Measurements from ENCODE around the gene SECISBP2. TPM values are rescaled to one million over a fixed set of nuclear protein-coding genes. Genes with fewer than 3 reads are reported as not detected.
"Not testable (repeated sequence)": the region's sequence is repeated elsewhere in the genome, so short reads cannot be mapped to it uniquely, and the experiment has no call there.

SECISBP2 gene
- 10 to 100 TPM; 40.5 to 84.7 (median 76.0) TPM for total RNA-seq

GRCh38 chr9:89318123-89319014 lies at the start of gene SECISBP2:
Gene SECISBP2 (plus strand): TSS chr9:89318500. CDS start chr9:89318577, 77 bp downstream.
- Histone ChIP-seq H3K4me3 (peak within 1 kb of the TSS; percentile 70 to 85 (median 81)), H3K27ac (peak within 1 kb of the TSS; percentile 100), H3K27me3 (no peaks in the 10 kb centered on the region), H3K9me3 (no peaks in the 10 kb centered on the region), H3K36me3 (no peaks in the 10 kb centered on the region), H3K4me1 (no peaks in the 10 kb centered on the region)
- peak; percentile 95 to 96 for DNase-seq (ENCODE audit: low spot score in 2 of 2)
- TF ChIP-seq POLR2AphosphoS5 (IDR thresholded peaks at IDR 0.05) (peak; percentile 99 to 100 (median 99)), CTCF (IDR thresholded peaks at IDR 0.05) (peak; percentile 49 to 65 (median 58)), POLR2A (IDR thresholded peaks at IDR 0.05) (peak; percentile 97)
- intact Hi-C loops (cut with DNase I; ENCODE audit: low total_unique reads), result no loop called here

- no peak for TF ChIP-seq POLR2AphosphoS5 (IDR thresholded peaks at IDR 0.05)
- Histone ChIP-seq H3K27ac (no peak overlapping the region), H3K36me3 (no peaks in the 10 kb centered on the region), H3K4me3 (no peak overlapping the region), H3K9me3 (peaks cover 6 to 13% of the 10 kb centered on the region in 2 donors), H3K27me3 (no peaks in the 10 kb centered on the region), H3K4me1 (no peaks in the 10 kb centered on the region)
- intact Hi-C loops (cut with DNase I; ENCODE audit: low total_unique reads), result no loop called here
- DNase-seq (ENCODE audit: low spot score in 2 of 2), result no peak
These were observed 44.6 kb upstream of the SECISBP2 start for GRCh38 chr9:89273528-89274279.

GRCh38 chr9:89274838-89275237 lies 43.5 kb upstream of the SECISBP2 start:
- H3K4me1 ChIP-seq, result no peaks in the 10 kb centered on the region
- H3K4me3 ChIP-seq, result no peak overlapping the region
- H3K36me3 ChIP-seq, result no peaks in the 10 kb centered on the region
- H3K27me3 ChIP-seq, result no peaks in the 10 kb centered on the region
- peaks cover 6 to 13% of the 10 kb centered on the region in 2 donors for H3K9me3 ChIP-seq
- H3K27ac ChIP-seq, result no peak overlapping the region
- intact Hi-C loops (cut with DNase I; ENCODE audit: low total_unique reads), result no loop called here
- no peak for DNase-seq (ENCODE audit: low spot score in 2 of 2)
- TF ChIP-seq POLR2AphosphoS5 (IDR thresholded peaks at IDR 0.05) (no peak), POLR2A (IDR thresholded peaks at IDR 0.05) (no peak), CTCF (IDR thresholded peaks at IDR 0.05) (no peak)

GRCh38 chr9:89276040-89276439 lies 42.3 kb upstream of the SECISBP2 start:
- H3K27ac ChIP-seq; DNase-seq (ENCODE audit: low spot score in 2 of 2); intact Hi-C loops (cut with DNase I; ENCODE audit: low total_unique reads); H3K27me3 ChIP-seq; H3K4me3 ChIP-seq; H3K4me1 ChIP-seq; H3K36me3 ChIP-seq: not testable (repeated sequence)
- peaks cover 6 to 13% of the 10 kb centered on the region in 2 donors for H3K9me3 ChIP-seq

GRCh38 chr9:89277043-89277442 lies 41.3 kb upstream of the SECISBP2 start:
- no peak for DNase-seq (ENCODE audit: low spot score in 2 of 2)
- Histone ChIP-seq H3K4me1 (no peaks in the 10 kb centered on the region), H3K27me3 (no peaks in the 10 kb centered on the region), H3K36me3 (no peaks in the 10 kb centered on the region), H3K9me3 (peaks cover 6 to 13% of the 10 kb centered on the region in 2 donors), H3K4me3 (no peak overlapping the region), H3K27ac (no peak overlapping the region)
- TF ChIP-seq POLR2AphosphoS5 (IDR thresholded peaks at IDR 0.05), result no peak
- no peak for TF ChIP-seq CTCF (IDR thresholded peaks at IDR 0.05)
- TF ChIP-seq POLR2A (IDR thresholded peaks at IDR 0.05), result no peak
- intact Hi-C loops (cut with DNase I; ENCODE audit: low total_unique reads), result no loop called here

- DNase-seq (ENCODE audit: low spot score in 2 of 2), result no peak
- Histone ChIP-seq H3K4me3 (no peak overlapping the region), H3K27ac (no peak overlapping the region), H3K27me3 (no peaks in the 10 kb centered on the region), H3K4me1 (no peaks in the 10 kb centered on the region), H3K36me3 (no peaks in the 10 kb centered on the region), H3K9me3 (peaks cover 6 to 13% of the 10 kb centered on the region in 2 donors)
- intact Hi-C loops (cut with DNase I; ENCODE audit: low total_unique reads), result no loop called here
- TF ChIP-seq CTCF (IDR thresholded peaks at IDR 0.05) (no peak), POLR2AphosphoS5 (IDR thresholded peaks at IDR 0.05) (no peak), POLR2A (IDR thresholded peaks at IDR 0.05) (no peak)
These were observed 40.8 kb upstream of the SECISBP2 start for GRCh38 chr9:89277454-89277853.

All from breast epithelium (tissue), 4 donors.